ENCODE results near the gene KCNF1. TPM values are rescaled to one million over a fixed set of nuclear protein-coding genes. Genes with fewer than 3 reads are reported as not detected.

KCNF1 gene
- total and polyA plus RNA-seq, 12 donors = 0.10 to 0.42 (median 0.24) TPM; not detected in 4

GRCh38 chr2:10935366-10935918 lies 23.7 kb downstream of the KCNF1 start:
- intact Hi-C loops (cut with DNase I) = no loop called here
- no peak for DNase-seq
- peaks cover 0 to 29% (median 0%) of the 10 kb centered on the region in 7 donors for H3K27me3 ChIP-seq
- H3K27ac ChIP-seq = no peak overlapping the region
- no peak for ATAC-seq
- no peaks in the 10 kb centered on the region for H3K36me3 ChIP-seq
- TF ChIP-seq CTCF (IDR thresholded peaks at IDR 0.05) = no peak
- H3K4me3 ChIP-seq = no peak overlapping the region
- H3K4me1 ChIP-seq = peaks cover 0 to 11% (median 0%) of the 10 kb centered on the region in 9 donors
- peaks cover 0 to 23% (median 11%) of the 10 kb centered on the region in 11 donors for H3K9me3 ChIP-seq
- 82 to 84% methylated on average over 18 of the region's 18 CpGs for WGBS, 2 donors

DNA sequence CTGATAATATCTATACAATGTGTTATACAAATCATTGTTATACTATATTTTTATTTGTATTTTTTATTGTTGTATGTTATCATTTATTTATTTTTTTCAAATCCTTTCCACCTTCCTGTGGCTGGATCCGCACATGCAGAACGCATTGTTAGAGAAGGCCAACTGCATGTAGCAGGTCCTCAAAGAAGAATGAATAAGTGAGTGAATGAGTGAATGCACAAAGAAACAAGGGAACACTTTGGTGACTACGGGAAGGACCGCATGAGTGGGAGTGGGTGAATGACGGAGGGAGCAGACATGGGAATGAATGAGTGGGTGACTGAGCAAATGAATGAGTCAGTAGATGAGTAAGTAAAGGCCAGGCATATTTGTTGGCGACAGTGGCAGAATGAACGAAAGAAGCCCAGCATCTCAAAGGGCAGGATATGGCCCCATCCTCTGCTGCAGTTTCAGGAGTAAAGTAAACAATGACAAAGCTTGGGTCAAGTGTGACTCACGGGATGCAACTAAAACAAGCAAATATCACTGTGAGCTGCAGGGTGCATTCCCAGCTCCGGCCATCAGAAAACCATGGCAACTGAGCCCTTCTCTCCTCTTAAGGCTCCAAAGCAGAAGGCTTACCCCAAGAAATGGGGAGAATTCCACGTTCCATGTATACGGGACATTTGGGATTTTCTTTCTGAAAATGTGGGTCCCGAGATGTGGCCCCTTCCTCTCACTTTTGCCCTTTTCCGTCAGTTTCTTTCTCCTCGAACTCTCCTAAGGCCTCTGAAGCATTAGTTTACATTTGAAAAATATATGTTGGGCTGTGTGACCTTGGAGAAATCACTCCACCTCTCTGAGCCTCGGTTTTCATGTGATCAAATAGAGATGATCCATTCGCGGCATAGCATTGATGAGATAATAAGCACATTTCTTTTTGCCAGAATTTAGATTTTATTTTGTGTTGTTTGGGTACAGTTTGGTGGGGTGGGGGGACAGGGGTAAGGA lies 24.5 kb downstream of the KCNF1 start:
- peaks cover 0 to 11% (median 0%) of the 10 kb centered on the region in 9 donors for H3K4me1 ChIP-seq
- H3K27me3 ChIP-seq = peaks cover 0 to 24% (median 0%) of the 10 kb centered on the region in 7 donors
- no peak overlapping the region for H3K4me3 ChIP-seq
- ATAC-seq (peak in 2 of 8 donors; percentile 37 to 63), DNase-seq (no peak)
- H3K27ac ChIP-seq = no peak overlapping the region
- 76 to 77% methylated on average over 17 of the region's 17 CpGs for WGBS, 2 donors
- peaks cover 0 to 23% (median 11%) of the 10 kb centered on the region in 11 donors for H3K9me3 ChIP-seq
- intact Hi-C loops (cut with DNase I) = no loop called here
- TF ChIP-seq CTCF (IDR thresholded peaks at IDR 0.05) = no peak
- H3K36me3 ChIP-seq = no peaks in the 10 kb centered on the region

GRCh38 chr2:10939058-10939457 lies 27.3 kb downstream of the KCNF1 start:
- no peak for ATAC-seq
- H3K27ac ChIP-seq = no peak overlapping the region
- H3K36me3 ChIP-seq = no peaks in the 10 kb centered on the region
- H3K9me3 ChIP-seq = peaks cover 0 to 23% (median 11%) of the 10 kb centered on the region in 11 donors
- no peak for TF ChIP-seq CTCF (IDR thresholded peaks at IDR 0.05)
- 93 to 94% methylated on average over 3 of the region's 3 CpGs for whole genome bisulfite sequencing, 2 donors
- H3K4me3 ChIP-seq = no peak overlapping the region
- peaks cover 0 to 23% (median 0%) of the 10 kb centered on the region in 7 donors for H3K27me3 ChIP-seq
- intact Hi-C loops (cut with DNase I) = no loop called here
- no peak for DNase-seq
- H3K4me1 ChIP-seq = peaks cover 0 to 4% (median 0%) of the 10 kb centered on the region in 9 donors

DNA sequence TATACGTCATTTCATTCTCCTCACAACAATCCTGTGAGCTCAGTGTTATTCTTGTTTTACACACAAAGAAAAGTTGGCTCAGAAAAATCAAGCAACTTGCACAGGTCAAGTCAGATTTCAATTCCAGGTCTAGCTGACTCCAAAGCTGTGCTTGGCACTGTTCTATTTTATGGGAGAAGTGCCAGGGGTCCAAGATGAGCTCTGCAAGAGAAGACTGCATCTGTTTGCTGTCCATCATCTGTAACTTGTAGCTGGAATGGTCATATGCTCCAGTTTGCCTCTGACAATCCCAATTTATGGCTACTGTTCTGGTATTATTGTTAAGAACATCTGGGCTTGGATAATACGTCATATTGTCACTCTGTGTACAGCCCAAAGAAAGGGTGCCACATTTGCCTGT lies 28.9 kb downstream of the KCNF1 start:
- no peak for TF ChIP-seq CTCF (IDR thresholded peaks at IDR 0.05)
- Histone ChIP-seq H3K36me3 (no peaks in the 10 kb centered on the region), H3K9me3 (peaks cover 0 to 23% (median 11%) of the 10 kb centered on the region in 11 donors), H3K27me3 (peaks cover 0 to 19% (median 3%) of the 10 kb centered on the region in 7 donors), H3K4me3 (no peak overlapping the region), H3K27ac (no peak overlapping the region), H3K4me1 (peaks cover 0 to 1% (median 0%) of the 10 kb centered on the region in 9 donors)
- no peak for ATAC-seq
- DNase-seq = no peak
- intact Hi-C loops (cut with DNase I) = no loop called here
- WGBS, 2 donors = 73 to 75% methylated on average over 2 of the region's 2 CpGs
